ENCODE results near the gene VSIG4. TPM values are rescaled to one million over a fixed set of nuclear protein-coding genes. Genes with fewer than 3 reads are reported as not detected.

The VSIG4 gene
- total and polyA plus RNA-seq, 2 of the 8 experiments (the other 6 are each of a cell fraction or from before 2014, with no cell fraction given), result not detected

GRCh38 chrX:65985922-65986588 is 53.8 kb downstream of the VSIG4 start (continued):
- TF ChIP-seq CHD7 (IDR thresholded peaks at IDR 0.05; ENCODE audit: insufficient replicate concordance, low read length) (no peak), RAD21 (IDR thresholded peaks at IDR 0.05 in 1 of 2, conservative IDR thresholded peaks at IDR 0.05 in 1 of 2; ENCODE audit: low read depth in 2 of 2, low read length in 2 of 2) (peak; percentile 69 to 77)

Data from H1 (cell line).